Gastroesophageal sphincter (tissue), 3 donors: Measurements from ENCODE around the gene SCT.

ENCODE experiments used
- CTCF ChIP-seq, 4 experiments: fragments of 200-600 bp in 2 of 4; fragments of 450-650 bp in 2 of 4; sonication (generic) in 1 of 4; IDR thresholded peaks; one replicate each; pipeline ENCODE4 v1.5.1; 2017 to 2019; ENCODE audit warnings: antibody characterized with exemption in 4 of 4, mild to moderate bottlenecking in 2 of 4, moderate library complexity in 2 of 4
- EP300 ChIP-seq: sonication (generic); formaldehyde crosslinking; IDR thresholded peaks from one replicate; pipeline ENCODE4 v1.6.1; 2017; ENCODE audit warnings: antibody characterized with exemption, mild to moderate bottlenecking
- POLR2AphosphoS5 ChIP-seq: sonication (generic); formaldehyde crosslinking; IDR thresholded peaks from one replicate; pipeline ENCODE4 v1.6.1; 2017; ENCODE audit warnings: antibody characterized with exemption

GRCh38 chr11:639332-639955 is 12.5 kb upstream of the SCT start:
- TF ChIP-seq POLR2AphosphoS5: no peak
- TF ChIP-seq CTCF (IDR thresholded peaks at IDR 0.05): no peak
- no peak for TF ChIP-seq EP300
